RWPE2 (cell line): Measurements from ENCODE around the gene ARHGAP15.
A peak's percentile ranks its signal among the peaks of the same experiment; 100 is the strongest.

Experiments
- ATAC-seq: fragments of 200-7000 bp; cut with Tn5 transposase; 3 replicates; pipeline ENCODE4 v1.9.1; 2021; ENCODE audit warnings: low read depth
- DNase-seq: peaks from one replicate; pipeline ENCODE4 v3.0.0-alpha.2; 2020; ENCODE audit warnings: low spot score
- H3K27ac ChIP-seq: fragments of 450-650 bp; 2 replicates; pipeline ENCODE4 v1.5.1; 2017; ENCODE audit warnings: mild to moderate bottlenecking; ENCODE audit not compliant: poor library complexity, severe bottlenecking
- H3K27me3 ChIP-seq: fragments of 250-450 bp; sonication (Bioruptor Pico); 2 replicates; pipeline ENCODE4 v1.5.1; 2021; ENCODE audit warnings: mild to moderate bottlenecking, moderate library complexity; ENCODE audit not compliant: insufficient read depth, poor library complexity, severe bottlenecking
- H3K36me3 ChIP-seq: fragments of 250-450 bp; sonication (Bioruptor Pico); 2 replicates; pipeline ENCODE4 v1.5.1; 2020; ENCODE audit warnings: low read depth, mild to moderate bottlenecking, moderate library complexity
- H3K4me1 ChIP-seq: fragments of 250-450 bp; sonication (Bioruptor Pico); 2 replicates; pipeline ENCODE4 v1.5.1; 2021; ENCODE audit warnings: mild to moderate bottlenecking, moderate library complexity; ENCODE audit not compliant: insufficient read depth, poor library complexity, severe bottlenecking
- H3K4me3 ChIP-seq: fragments of 250-450 bp; sonication (Bioruptor Pico); 2 replicates; pipeline ENCODE4 v1.5.1; 2021; ENCODE audit warnings: mild to moderate bottlenecking, moderate library complexity; ENCODE audit not compliant: severe bottlenecking
- H3K9me3 ChIP-seq: fragments of 250-450 bp; sonication (Bioruptor Pico); 2 replicates; pipeline ENCODE4 v1.5.1; 2021; ENCODE audit warnings: mild to moderate bottlenecking, moderate library complexity; ENCODE audit not compliant: severe bottlenecking
- TF ChIP-seq, protein P1 (sequence below): fragments of 450-650 bp; IDR thresholded peaks from one replicate; pipeline ENCODE4 v1.5.1; 2017; ENCODE audit warnings: mild to moderate bottlenecking, moderate library complexity; ENCODE audit not compliant: poor library complexity, severe bottlenecking

ARHGAP15 gene

DNA sequence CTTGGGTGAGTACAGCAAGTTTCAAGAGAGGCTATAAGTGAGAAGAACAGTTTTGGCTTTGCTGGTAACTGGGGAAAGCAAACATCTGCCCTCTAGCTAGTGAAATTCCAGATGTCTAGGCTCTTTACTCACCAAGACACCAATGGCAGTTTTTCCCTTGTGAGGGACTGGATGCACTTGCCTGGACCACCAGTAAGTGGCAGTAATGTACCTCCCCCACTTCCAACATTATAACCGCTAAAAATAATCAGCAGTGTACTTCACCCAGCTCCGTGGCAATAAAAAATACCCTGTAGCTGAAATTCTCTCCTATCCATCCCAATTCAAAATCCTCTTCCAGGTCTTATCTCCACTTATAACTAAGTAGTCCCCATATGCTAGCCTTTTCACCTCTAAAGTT is 383.9 kb downstream of the ARHGAP15 start:
- no peak for ATAC-seq

DNA sequence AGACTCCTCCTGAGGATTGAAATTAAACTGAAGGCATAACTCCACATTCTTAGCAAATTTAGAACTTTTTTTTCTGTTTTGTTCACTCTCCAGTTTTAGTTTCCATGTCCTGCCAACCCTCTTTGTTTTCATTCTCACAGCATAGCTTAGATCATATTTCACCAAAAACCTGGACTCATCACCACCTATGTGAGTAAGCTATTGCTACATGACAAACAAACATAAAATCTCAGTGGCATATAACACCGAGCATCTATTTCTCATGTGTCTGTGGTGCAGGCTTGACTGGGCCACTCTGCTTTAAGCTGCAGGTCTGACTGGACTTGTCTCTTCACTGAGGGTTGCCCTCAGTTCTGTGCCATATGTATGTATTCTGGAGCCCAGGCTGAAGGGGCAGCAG is 385.2 kb downstream of the ARHGAP15 start:
- Histone ChIP-seq H3K4me3 (no peak overlapping the region), H3K27ac (no peak overlapping the region), H3K4me1 (no peaks in the 10 kb centered on the region), H3K9me3 (no peaks in the 10 kb centered on the region), H3K36me3 (no peaks in the 10 kb centered on the region), H3K27me3 (no peaks in the 10 kb centered on the region)
- TF ChIP-seq, protein P1, sequence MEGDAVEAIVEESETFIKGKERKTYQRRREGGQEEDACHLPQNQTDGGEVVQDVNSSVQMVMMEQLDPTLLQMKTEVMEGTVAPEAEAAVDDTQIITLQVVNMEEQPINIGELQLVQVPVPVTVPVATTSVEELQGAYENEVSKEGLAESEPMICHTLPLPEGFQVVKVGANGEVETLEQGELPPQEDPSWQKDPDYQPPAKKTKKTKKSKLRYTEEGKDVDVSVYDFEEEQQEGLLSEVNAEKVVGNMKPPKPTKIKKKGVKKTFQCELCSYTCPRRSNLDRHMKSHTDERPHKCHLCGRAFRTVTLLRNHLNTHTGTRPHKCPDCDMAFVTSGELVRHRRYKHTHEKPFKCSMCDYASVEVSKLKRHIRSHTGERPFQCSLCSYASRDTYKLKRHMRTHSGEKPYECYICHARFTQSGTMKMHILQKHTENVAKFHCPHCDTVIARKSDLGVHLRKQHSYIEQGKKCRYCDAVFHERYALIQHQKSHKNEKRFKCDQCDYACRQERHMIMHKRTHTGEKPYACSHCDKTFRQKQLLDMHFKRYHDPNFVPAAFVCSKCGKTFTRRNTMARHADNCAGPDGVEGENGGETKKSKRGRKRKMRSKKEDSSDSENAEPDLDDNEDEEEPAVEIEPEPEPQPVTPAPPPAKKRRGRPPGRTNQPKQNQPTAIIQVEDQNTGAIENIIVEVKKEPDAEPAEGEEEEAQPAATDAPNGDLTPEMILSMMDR, result no peak
- DNase-seq, result no peak
- ATAC-seq, result no peak

More for the DNA sequence above, 383.9 kb downstream of the ARHGAP15 start:
- H3K4me3 ChIP-seq, result no peak overlapping the region
- H3K36me3 ChIP-seq, result no peaks in the 10 kb centered on the region
- no peak overlapping the region for H3K27ac ChIP-seq
- DNase-seq, result no peak
- no peaks in the 10 kb centered on the region for H3K27me3 ChIP-seq
- H3K9me3 ChIP-seq, result no peaks in the 10 kb centered on the region
- TF ChIP-seq, protein P1, result peak; percentile 13
- no peaks in the 10 kb centered on the region for H3K4me1 ChIP-seq

DNA sequence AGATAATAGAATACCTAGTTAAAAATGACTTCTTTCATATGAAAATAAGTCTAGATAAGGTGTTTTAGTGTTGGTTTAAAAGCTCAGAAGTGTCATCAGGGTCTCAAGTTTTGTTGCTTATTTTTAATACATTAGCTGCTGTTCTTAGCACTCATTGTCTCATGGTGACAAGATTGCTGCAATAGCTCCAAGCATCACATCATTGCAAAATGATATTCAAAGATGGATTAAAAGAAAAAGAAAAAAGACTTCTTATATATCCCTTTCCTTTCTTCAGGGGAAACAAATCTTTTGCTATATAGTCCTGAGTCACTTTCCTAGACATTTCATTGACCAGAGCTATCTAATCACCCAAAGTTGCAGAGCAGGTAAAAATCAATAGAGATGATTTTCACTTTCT is 386.1 kb downstream of the ARHGAP15 start:
- no peaks in the 10 kb centered on the region for H3K4me1 ChIP-seq
- H3K36me3 ChIP-seq, result no peaks in the 10 kb centered on the region
- no peak for ATAC-seq
- H3K27ac ChIP-seq, result no peak overlapping the region
- H3K9me3 ChIP-seq, result no peaks in the 10 kb centered on the region
- no peak overlapping the region for H3K4me3 ChIP-seq
- DNase-seq, result no peak
- TF ChIP-seq, protein P1, result no peak
- no peaks in the 10 kb centered on the region for H3K27me3 ChIP-seq

DNA sequence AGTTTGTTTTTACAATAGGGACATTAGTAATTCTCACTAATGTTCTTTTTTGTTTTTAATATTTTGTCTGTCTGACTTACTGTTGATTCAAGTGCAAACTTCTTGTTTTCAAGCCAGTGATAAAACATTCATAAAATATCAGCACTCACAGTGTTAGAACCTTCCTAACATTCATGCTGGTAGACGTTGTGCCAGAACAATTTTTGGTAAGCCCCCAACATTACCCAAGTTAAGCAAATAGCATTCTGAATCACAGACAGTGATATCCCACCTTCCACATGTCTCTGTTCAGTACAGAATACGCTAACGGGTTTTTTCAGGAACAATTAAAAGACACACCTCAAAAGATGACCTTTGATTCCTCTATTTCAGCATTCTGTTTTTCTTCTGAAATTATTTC is 390.3 kb downstream of the ARHGAP15 start:
- no peaks in the 10 kb centered on the region for H3K4me1 ChIP-seq
- H3K4me3 ChIP-seq, result no peak overlapping the region
- no peaks in the 10 kb centered on the region for H3K27me3 ChIP-seq
- H3K27ac ChIP-seq, result no peak overlapping the region
- TF ChIP-seq, protein P1, result no peak
- H3K9me3 ChIP-seq, result no peaks in the 10 kb centered on the region
- no peak for DNase-seq
- no peak for ATAC-seq
- H3K36me3 ChIP-seq, result no peaks in the 10 kb centered on the region

DNA sequence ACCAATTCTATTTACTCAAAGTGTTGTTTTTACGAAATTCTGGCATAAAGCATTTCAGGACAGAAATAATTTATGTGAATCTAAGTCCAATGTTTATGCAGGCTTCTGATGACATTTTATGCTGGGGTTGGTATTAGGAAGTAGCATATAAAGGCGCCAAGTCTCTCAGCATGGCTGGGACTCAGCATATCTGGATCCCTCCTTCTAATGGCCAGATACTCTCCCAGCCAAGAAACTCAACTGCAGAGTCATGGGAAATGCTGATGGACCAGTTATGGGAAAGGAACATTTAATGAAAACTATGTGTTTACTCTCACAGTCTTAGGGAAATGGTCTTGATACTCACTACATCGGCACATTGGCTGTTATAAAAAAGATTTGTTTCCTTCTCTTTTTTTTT is 392.2 kb downstream of the ARHGAP15 start:
- DNase-seq (no peak), ATAC-seq (no peak)
- TF ChIP-seq, protein P1, result no peak
- H3K4me3 ChIP-seq, result no peak overlapping the region
- H3K4me1 ChIP-seq, result no peaks in the 10 kb centered on the region
- H3K36me3 ChIP-seq, result no peaks in the 10 kb centered on the region
- H3K27me3 ChIP-seq, result no peaks in the 10 kb centered on the region
- H3K9me3 ChIP-seq, result no peaks in the 10 kb centered on the region
- H3K27ac ChIP-seq, result no peak overlapping the region
